ENCODE results near the gene VWA2. TPM values are rescaled to one million over a fixed set of nuclear protein-coding genes. Genes with fewer than 3 reads are reported as not detected.

Gene VWA2
- total RNA-seq, 6 experiments from 2014 or later = 0.06 to 0.14 (median 0.09) TPM; not detected in 2

DNA sequence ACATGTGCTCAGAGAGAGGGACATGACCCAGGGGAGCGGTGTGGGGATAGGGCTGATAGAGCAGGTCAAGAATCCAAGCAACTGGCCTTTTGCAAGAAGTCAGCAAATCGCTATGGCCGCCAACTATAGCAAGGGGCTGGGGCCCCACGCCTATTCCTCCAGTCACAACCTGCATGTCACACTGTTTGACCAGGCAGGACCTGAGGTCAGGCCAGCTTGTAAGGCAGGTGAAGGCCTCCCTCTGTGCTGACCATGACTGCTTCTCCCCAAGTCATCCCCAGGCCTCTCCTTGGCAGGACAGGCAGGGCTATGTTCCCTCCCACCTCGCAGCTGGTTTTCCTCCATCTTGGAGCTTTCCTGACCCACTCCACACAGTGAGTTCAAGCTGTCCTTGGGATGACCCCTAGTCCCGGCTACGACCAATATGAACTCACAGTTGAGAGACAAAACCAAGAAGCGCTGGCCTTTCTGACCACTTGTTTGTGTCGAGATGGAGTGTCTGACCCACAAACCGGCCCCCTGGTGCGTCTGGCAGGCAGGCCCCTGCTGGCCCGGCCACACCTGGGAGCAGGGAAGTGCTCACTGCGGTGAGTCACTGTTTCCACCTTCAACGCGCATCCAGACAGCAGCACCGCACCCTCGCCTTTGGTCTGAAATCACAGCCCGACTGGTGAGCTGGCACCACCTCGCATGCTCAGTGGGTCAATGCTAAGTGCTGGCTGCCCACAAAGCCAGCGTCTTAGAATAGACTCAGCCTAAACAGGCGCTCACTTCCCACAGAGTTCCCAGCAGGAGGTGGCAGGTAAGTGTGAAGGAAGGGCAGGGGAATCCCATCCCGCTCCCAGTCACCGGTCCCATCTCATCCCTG is 81.4 kb downstream of the VWA2 start:
- Histone ChIP-seq H3K27me3 (no peaks in the 10 kb centered on the region), H3K36me3 (no peaks in the 10 kb centered on the region), H3K9me3 (no peaks in the 10 kb centered on the region), H3K4me3 (no peak overlapping the region), H3K4me1 (no peaks in the 10 kb centered on the region), H3K27ac (no peak overlapping the region)
- intact Hi-C loops (cut with DNase I) = no loop called here
- TF ChIP-seq, protein P1, sequence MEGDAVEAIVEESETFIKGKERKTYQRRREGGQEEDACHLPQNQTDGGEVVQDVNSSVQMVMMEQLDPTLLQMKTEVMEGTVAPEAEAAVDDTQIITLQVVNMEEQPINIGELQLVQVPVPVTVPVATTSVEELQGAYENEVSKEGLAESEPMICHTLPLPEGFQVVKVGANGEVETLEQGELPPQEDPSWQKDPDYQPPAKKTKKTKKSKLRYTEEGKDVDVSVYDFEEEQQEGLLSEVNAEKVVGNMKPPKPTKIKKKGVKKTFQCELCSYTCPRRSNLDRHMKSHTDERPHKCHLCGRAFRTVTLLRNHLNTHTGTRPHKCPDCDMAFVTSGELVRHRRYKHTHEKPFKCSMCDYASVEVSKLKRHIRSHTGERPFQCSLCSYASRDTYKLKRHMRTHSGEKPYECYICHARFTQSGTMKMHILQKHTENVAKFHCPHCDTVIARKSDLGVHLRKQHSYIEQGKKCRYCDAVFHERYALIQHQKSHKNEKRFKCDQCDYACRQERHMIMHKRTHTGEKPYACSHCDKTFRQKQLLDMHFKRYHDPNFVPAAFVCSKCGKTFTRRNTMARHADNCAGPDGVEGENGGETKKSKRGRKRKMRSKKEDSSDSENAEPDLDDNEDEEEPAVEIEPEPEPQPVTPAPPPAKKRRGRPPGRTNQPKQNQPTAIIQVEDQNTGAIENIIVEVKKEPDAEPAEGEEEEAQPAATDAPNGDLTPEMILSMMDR (IDR thresholded peaks at IDR 0.05) = no peak
- TF ChIP-seq POLR2A (IDR thresholded peaks at IDR 0.05) = no peak
- no peak for DNase-seq
- peak in 1 of 4 donors; percentile 28 for ATAC-seq
- 78% methylated on average over 6 of the region's 23 CpGs for WGBS (ENCODE audit: insufficient coverage, low coverage, low lambda C conversion rate, missing lambda C conversion rate)

DNA sequence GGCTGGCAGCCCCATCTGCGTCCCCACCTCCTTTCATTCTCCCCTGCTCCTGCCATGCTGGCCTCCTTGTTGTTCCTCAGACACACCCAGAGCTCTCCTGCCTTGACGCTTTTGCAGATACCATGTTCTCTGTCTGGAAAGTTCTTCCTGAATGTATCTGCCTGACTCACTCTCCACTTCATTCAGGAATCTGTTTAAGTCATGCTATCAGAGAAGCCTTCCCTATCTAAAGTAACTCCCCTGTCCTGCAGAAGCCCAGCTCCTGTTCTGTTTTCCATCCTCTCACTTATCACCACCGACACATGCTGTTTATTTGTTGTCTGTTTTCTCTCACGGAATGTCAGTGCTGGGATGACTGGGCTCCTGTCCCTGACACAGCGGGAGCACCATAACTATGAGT is 83.3 kb downstream of the VWA2 start:
- WGBS (ENCODE audit: insufficient coverage, low coverage, low lambda C conversion rate, missing lambda C conversion rate) = 77% methylated on average over 5 of the region's 5 CpGs
- no peak overlapping the region for H3K27ac ChIP-seq
- H3K4me1 ChIP-seq = no peaks in the 10 kb centered on the region
- no peak for DNase-seq
- ATAC-seq = no peak
- no peak overlapping the region for H3K4me3 ChIP-seq
- H3K27me3 ChIP-seq = no peaks in the 10 kb centered on the region
- no peaks in the 10 kb centered on the region for H3K9me3 ChIP-seq
- no peak for TF ChIP-seq POLR2A (IDR thresholded peaks at IDR 0.05)
- TF ChIP-seq, protein P1 (IDR thresholded peaks at IDR 0.05) = no peak
- no peaks in the 10 kb centered on the region for H3K36me3 ChIP-seq
- intact Hi-C loops (cut with DNase I) = no loop called here

GRCh38 chr10:114323023-114323422 is 84.0 kb downstream of the VWA2 start:
- H3K27ac ChIP-seq = no peak overlapping the region
- WGBS (ENCODE audit: insufficient coverage, low coverage, low lambda C conversion rate, missing lambda C conversion rate) = 45% methylated on average over 4 of the region's 5 CpGs
- DNase-seq (no peak), ATAC-seq (no peak)
- H3K9me3 ChIP-seq = no peaks in the 10 kb centered on the region
- no peaks in the 10 kb centered on the region for H3K27me3 ChIP-seq
- H3K36me3 ChIP-seq = no peaks in the 10 kb centered on the region
- intact Hi-C loops (cut with DNase I) = no loop called here
- H3K4me3 ChIP-seq = no peak overlapping the region
- no peaks in the 10 kb centered on the region for H3K4me1 ChIP-seq
- no peak for TF ChIP-seq POLR2A (IDR thresholded peaks at IDR 0.05)
- TF ChIP-seq, protein P1 (IDR thresholded peaks at IDR 0.05) = no peak

DNA sequence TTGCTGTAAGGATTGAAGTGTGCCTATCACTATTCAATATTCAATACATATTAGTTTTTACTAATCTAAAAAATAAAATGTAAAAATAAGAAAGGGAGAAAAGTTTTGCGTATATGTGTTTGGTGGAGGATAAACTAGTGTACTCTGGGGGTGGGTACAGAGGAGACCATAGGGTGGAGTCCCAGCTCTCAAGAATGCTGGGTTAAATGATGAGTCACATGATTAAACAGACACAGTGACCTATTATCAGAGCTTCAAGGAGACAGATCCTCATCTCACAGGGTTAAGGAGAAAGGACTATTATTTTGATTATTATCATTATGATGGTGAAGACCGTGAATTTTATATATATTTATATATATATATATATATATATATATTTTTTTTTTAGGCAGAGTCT is 87.7 kb downstream of the VWA2 start:
- intact Hi-C loops (cut with DNase I) = no loop called here

More for the DNA sequence above, 87.7 kb downstream of the VWA2 start:
- H3K9me3 ChIP-seq = no peaks in the 10 kb centered on the region
- no peaks in the 10 kb centered on the region for H3K36me3 ChIP-seq
- no peak overlapping the region for H3K27ac ChIP-seq
- no peaks in the 10 kb centered on the region for H3K4me1 ChIP-seq
- ATAC-seq (no peak), DNase-seq (no peak)
- no peak overlapping the region for H3K4me3 ChIP-seq
- whole genome bisulfite sequencing (ENCODE audit: insufficient coverage, low coverage, low lambda C conversion rate, missing lambda C conversion rate) = 70% methylated on average over 2 of the region's 2 CpGs
- TF ChIP-seq POLR2A (IDR thresholded peaks at IDR 0.05) = no peak
- TF ChIP-seq, protein P1 (IDR thresholded peaks at IDR 0.05) = no peak
- H3K27me3 ChIP-seq = no peaks in the 10 kb centered on the region
